NB4 (cell line): ENCODE measurements around the gene ADORA2B.

Experiments used
- CTCF ChIP-seq: IDR thresholded peaks from one replicate; pipeline ENCODE4 v1.5.1; 2012; ENCODE audit warnings: low read depth, low read length
- MYC ChIP-seq: IDR thresholded peaks from 2 replicates; pipeline ENCODE4 v1.6.1; 2011; ENCODE audit warnings: low read depth, low read length
- POLR2A ChIP-seq: IDR thresholded peaks from 2 replicates; pipeline ENCODE4 v1.6.1; 2011; ENCODE audit warnings: mild to moderate bottlenecking; ENCODE audit not compliant: insufficient read length; ENCODE audit errors: extremely low read depth

GRCh38 chr17:15952916-15953790 is 8.2 kb downstream of the ADORA2B start:
- TF ChIP-seq POLR2A (no peak), CTCF (no peak), MYC (no peak)
